HepG2 (cell line): ENCODE data around the gene FKBP14. TPM values are rescaled to one million over a fixed set of nuclear protein-coding genes. Genes with fewer than 3 reads are reported as not detected.

ENCODE experiments used
- ATAC-seq: fragments of 200-7000 bp; cut with Tn5 transposase; 3 replicates; pipeline ENCODE4 v1.9.1; 2020; ENCODE audit warnings: mild to moderate bottlenecking, moderate library complexity
- BruUV-seq: library from RNA; stranded (reverse); fragments of 400-500 nt; replicated peaks from 2 replicates; lab custom pipeline; 2021; lab: Mats Ljungman, UMichigan
- CTCF ChIA-PET: fragments of 300-600 bp; formaldehyde crosslinking; extraction: SDS; loops from one replicate; lab custom pipeline; 2021; ENCODE audit warnings: low total read pairs, inconsistent platforms, low intra/inter-chr PET ratio; lab: Yijun Ruan, JAX
- POLR2A ChIA-PET: fragments of 350-600 bp; sonication (Branson Sonifier 250); formaldehyde crosslinking; loops from one replicate; lab custom pipeline; 2020; ENCODE audit warnings: antibody characterized with exemption, inconsistent platforms; lab: Yijun Ruan, JAX
- DNase-seq: peaks from one replicate; pipeline ENCODE4 v3.0.0-alpha.2; 2015; ENCODE audit warnings: low spot score
- FAIRE-seq: peaks from 3 replicates; lab custom pipeline; 2011; peaks lifted over from hg19 to GRCh38; lab: Jason Lieb, UNC
- H2AFZ ChIP-seq: one replicate; pipeline ENCODE4 v1.6.1; 2011; ENCODE audit warnings: low read length, inconsistent platforms
- H3K27ac ChIP-seq: fragments of 300-600 bp; 3 replicates; pipeline ENCODE4 v1.8.0; 2011; ENCODE audit warnings: mixed run types, mild to moderate bottlenecking, mixed read lengths, low read length, inconsistent platforms; ENCODE audit not compliant: insufficient read depth; ENCODE audit errors: extremely low read length
- H3K27me3 ChIP-seq, 2 experiments: fragments of 200-600 bp in 1 of 2; 2 replicates in 1 of 2; 3 replicates in 1 of 2; pipeline versions ENCODE4 v1.6.0 to v1.8.0; 2011; ENCODE audit warnings: low read length in 2 of 2, mild to moderate bottlenecking in 2 of 2, moderate library complexity in 2 of 2, inconsistent platforms in 1 of 2; ENCODE audit not compliant: insufficient read depth in 2 of 2, control insufficient read depth in 1 of 2
- H3K36me3 ChIP-seq, 2 experiments: fragments of 200-600 bp in 1 of 2; replicated peaks in 1 of 2; 2 replicates in 1 of 2; 3 replicates in 1 of 2; pipeline versions ENCODE4 v1.5.1 to v1.8.0; 2011; ENCODE audit warnings: low read length in 2 of 2, inconsistent platforms in 1 of 2; ENCODE audit not compliant: insufficient read depth in 2 of 2, control insufficient read depth in 1 of 2
- H3K4me1 ChIP-seq: 2 replicates; pipeline ENCODE4 v1.5.1; 2012; ENCODE audit warnings: low read length, inconsistent platforms; ENCODE audit not compliant: insufficient read depth
- H3K4me2 ChIP-seq: 2 replicates; pipeline ENCODE4 v1.6.0; 2011; ENCODE audit warnings: low read depth, low read length, inconsistent platforms
- H3K4me3 ChIP-seq, 3 experiments: fragments of 200-600 bp in 1 of 3; sonication (generic), shearing (Covaris generic) in 1 of 3; replicated peaks in 1 of 3; 2 replicates each; pipeline ENCODE4 v1.5.1; 2011 to 2016; ENCODE audit warnings: low read length in 3 of 3, inconsistent platforms in 2 of 3, low read depth in 2 of 3, mild to moderate bottlenecking in 2 of 3, control low read depth in 1 of 3, mixed read lengths in 1 of 3; ENCODE audit not compliant: insufficient read depth in 1 of 3
- H3K79me2 ChIP-seq: one replicate; pipeline ENCODE4 v1.6.1; 2011; ENCODE audit warnings: low read length, inconsistent platforms; ENCODE audit not compliant: insufficient read depth
- H3K9ac ChIP-seq: 2 replicates; pipeline ENCODE4 v1.6.0; 2011; ENCODE audit warnings: mild to moderate bottlenecking, low read depth, low read length, inconsistent platforms; ENCODE audit not compliant: insufficient read depth
- H3K9me3 ChIP-seq: 2 replicates; pipeline ENCODE4 v1.5.1; 2012; ENCODE audit warnings: mild to moderate bottlenecking, low read length
- H4K20me1 ChIP-seq: 2 replicates; pipeline ENCODE4 v1.6.0; 2011; ENCODE audit warnings: inconsistent platforms, mild to moderate bottlenecking, low read length, moderate library complexity; ENCODE audit not compliant: insufficient read depth
- SP1 ChIP-seq, 2 experiments: fragments of 450-650 bp in 1 of 2; sonication (generic) in 1 of 2; formaldehyde crosslinking in 1 of 2; IDR thresholded peaks; 2 replicates each; pipeline versions ENCODE4 v1.4.0 to v1.6.1; 2016 to 2020; ENCODE audit warnings: missing genetic modification reagents in 1 of 2
- SPEN ChIP-seq: sonication (generic); formaldehyde crosslinking; IDR thresholded peaks from 2 replicates; pipeline ENCODE4 v1.5.1; 2020; ENCODE audit warnings: low read depth, mild to moderate bottlenecking, missing genetic modification reagents
- ZFP90 ChIP-seq: sonication (generic); formaldehyde crosslinking; IDR thresholded peaks from 2 replicates; pipeline ENCODE4 v1.8.0; 2022; ENCODE audit warnings: missing genetic modification reagents, mild to moderate bottlenecking, inconsistent platforms, borderline replicate concordance
- ZNF256 ChIP-seq: sonication (generic); formaldehyde crosslinking; conservative IDR thresholded peaks from 2 replicates; pipeline ENCODE4 v1.4.0; 2020; ENCODE audit warnings: missing genetic modification reagents
- ZNF296 ChIP-seq: sonication (generic); formaldehyde crosslinking; conservative IDR thresholded peaks from 2 replicates; pipeline ENCODE4 v1.5.0; 2020; ENCODE audit warnings: mild to moderate bottlenecking, missing genetic modification reagents
- ZNF558 ChIP-seq: sonication (generic); formaldehyde crosslinking; IDR thresholded peaks from 2 replicates; pipeline ENCODE4 v1.9.0; 2022; ENCODE audit warnings: mild to moderate bottlenecking, missing genetic modification reagents, borderline replicate concordance
- ZNF773 ChIP-seq: sonication (generic); formaldehyde crosslinking; IDR thresholded peaks from 2 replicates; pipeline ENCODE4 v1.4.0; 2020; ENCODE audit warnings: missing genetic modification reagents, borderline replicate concordance
- ZNF780A ChIP-seq: sonication (generic); formaldehyde crosslinking; IDR thresholded peaks from 2 replicates; pipeline ENCODE4 v1.8.0; 2022; ENCODE audit warnings: mild to moderate bottlenecking, missing genetic modification reagents, moderate library complexity
- ZNF879 ChIP-seq: sonication (generic); formaldehyde crosslinking; IDR thresholded peaks from 2 replicates; pipeline ENCODE4 v1.8.1; 2023; ENCODE audit warnings: missing genetic modification reagents
- WGBS: methylation state at CpG from one replicate; pipeline ENCODE4 v1.1.6; 2017; ENCODE audit warnings: low lambda C conversion rate; 5-methylcytosine and 5-hydroxymethylcytosine counted together
- in situ Hi-C: cut with HindIII; loops from 2 replicates; pipeline ENCODE4 v1.10.0; 2017; ENCODE audit warnings: low pct_unique_long_range_greater_than_20kb; ENCODE audit not compliant: extremely low pct_ligation_motif_present
- intact Hi-C: fragments of 100-400 bp; cut with micrococcal nuclease; formaldehyde crosslinking; loops from one replicate; pipeline ENCODE4 v1.10.0; 2022; ENCODE audit not compliant: unreplicated experiment
- polyA plus RNA-seq, 8 experiments: library from polyadenylated mRNA; depleted of rRNA in 3 of 8; stranded (reverse) in 7 of 8; unstranded in 1 of 8; fragments of >200 nt; fragmentation: Illumina TruSeq in 4 of 8; extraction: Trizol in 4 of 8; gene quantifications; 2 replicates each; pipeline versions ENCODE4 v1.2.1 to v1.2.3, GENCODE V29; 2011 to 2016; ENCODE audit warnings: low read depth in 4 of 8, missing spikeins in 1 of 8, mixed read lengths in 1 of 8; ENCODE audit not compliant: insufficient read depth in 1 of 8
- total RNA-seq, 5 experiments: library from RNA; depleted of rRNA; stranded (reverse); fragments of >200 nt; fragmentation: Illumina TruSeq; extraction: Trizol; gene quantifications; 2 replicates each; pipeline ENCODE4 v1.2.3, GENCODE V29; 2016; ENCODE audit warnings: low read depth in 1 of 5
- TF ChIP-seq, protein P1 (sequence below): sonication (generic); formaldehyde crosslinking; conservative IDR thresholded peaks from 2 replicates; pipeline ENCODE4 v1.4.0; 2020; ENCODE audit warnings: missing genetic modification reagents
- TF ChIP-seq, protein P2 (sequence below): IDR thresholded peaks from 2 replicates; pipeline ENCODE4 v1.6.1; 2016; ENCODE audit warnings: missing compliant biosample characterization, missing genetic modification reagents, borderline replicate concordance

Gene FKBP14
- total and polyA plus RNA-seq, 2 of the 13 experiments (the other 11 are each of a cell fraction or from before 2014, with no cell fraction given) = 20.0 to 32.3 TPM

DNA sequence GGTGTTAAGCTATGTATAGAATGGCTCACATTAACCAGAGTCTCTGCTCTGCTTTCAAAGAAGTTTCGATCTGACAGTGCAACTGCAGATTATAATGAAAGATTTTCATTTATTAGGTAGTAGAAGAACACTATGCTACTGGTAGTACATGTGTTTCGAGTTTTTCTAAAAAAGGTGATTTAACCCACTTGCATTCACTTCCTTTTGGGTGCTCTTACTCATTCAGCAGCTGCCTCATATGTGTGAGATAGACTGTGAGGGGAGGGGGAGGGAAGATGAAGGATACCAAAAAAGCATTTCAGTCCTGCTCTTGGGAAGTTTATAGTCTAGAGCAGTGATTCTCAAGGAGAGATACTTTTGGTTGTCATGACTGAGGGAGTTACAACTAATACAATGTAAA is 22.1 kb upstream of the FKBP14 start:
- POLR2A ChIA-PET = no interaction called here
- intact Hi-C loops = no loop called here
- TF ChIP-seq, protein P1, sequence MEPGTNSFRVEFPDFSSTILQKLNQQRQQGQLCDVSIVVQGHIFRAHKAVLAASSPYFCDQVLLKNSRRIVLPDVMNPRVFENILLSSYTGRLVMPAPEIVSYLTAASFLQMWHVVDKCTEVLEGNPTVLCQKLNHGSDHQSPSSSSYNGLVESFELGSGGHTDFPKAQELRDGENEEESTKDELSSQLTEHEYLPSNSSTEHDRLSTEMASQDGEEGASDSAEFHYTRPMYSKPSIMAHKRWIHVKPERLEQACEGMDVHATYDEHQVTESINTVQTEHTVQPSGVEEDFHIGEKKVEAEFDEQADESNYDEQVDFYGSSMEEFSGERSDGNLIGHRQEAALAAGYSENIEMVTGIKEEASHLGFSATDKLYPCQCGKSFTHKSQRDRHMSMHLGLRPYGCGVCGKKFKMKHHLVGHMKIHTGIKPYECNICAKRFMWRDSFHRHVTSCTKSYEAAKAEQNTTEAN (CRISPR knock-in tag) = no peak
- no peak for TF ChIP-seq ZNF256 (CRISPR knock-in tag)
- TF ChIP-seq ZFP90 (CRISPR knock-in tag) = no peak
- TF ChIP-seq ZNF296 (CRISPR knock-in tag) = no peak
- no peak for TF ChIP-seq SPEN (CRISPR knock-in tag)
- no peak for TF ChIP-seq ZNF780A
- no peak for TF ChIP-seq ZNF773
- no peak for TF ChIP-seq ZNF879
- TF ChIP-seq, protein P2, sequence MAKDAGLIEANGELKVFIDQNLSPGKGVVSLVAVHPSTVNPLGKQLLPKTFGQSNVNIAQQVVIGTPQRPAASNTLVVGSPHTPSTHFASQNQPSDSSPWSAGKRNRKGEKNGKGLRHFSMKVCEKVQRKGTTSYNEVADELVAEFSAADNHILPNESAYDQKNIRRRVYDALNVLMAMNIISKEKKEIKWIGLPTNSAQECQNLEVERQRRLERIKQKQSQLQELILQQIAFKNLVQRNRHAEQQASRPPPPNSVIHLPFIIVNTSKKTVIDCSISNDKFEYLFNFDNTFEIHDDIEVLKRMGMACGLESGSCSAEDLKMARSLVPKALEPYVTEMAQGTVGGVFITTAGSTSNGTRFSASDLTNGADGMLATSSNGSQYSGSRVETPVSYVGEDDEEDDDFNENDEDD (CRISPR knock-in tag) = no peak
- no peak for TF ChIP-seq ZNF558 (CRISPR knock-in tag)
- no peak for TF ChIP-seq SP1 (IDR thresholded peaks at IDR 0.05)
- no peak for TF ChIP-seq SP1 (CRISPR knock-in tag; IDR thresholded peaks at IDR 0.05)
- WGBS = 93% methylated on average over 2 of the region's 2 CpGs
- no peak overlapping the region for H3K27ac ChIP-seq
- no peak overlapping the region for H3K4me2 ChIP-seq
- no TSS peak for BruUV-seq
- no peaks in the 10 kb centered on the region for H3K4me1 ChIP-seq
- no peak overlapping the region for H3K9ac ChIP-seq
- H2AFZ ChIP-seq = no peak overlapping the region
- no peaks in the 10 kb centered on the region for H3K27me3 ChIP-seq
- no peak overlapping the region for H3K4me3 ChIP-seq
- DNase-seq (no peak), ATAC-seq (no peak), FAIRE-seq (no peak)
- CTCF ChIA-PET = no interaction called here
- in situ Hi-C loops = no loop called here
- H4K20me1 ChIP-seq = no peaks in the 10 kb centered on the region
- H3K9me3 ChIP-seq = no peaks in the 10 kb centered on the region
- peaks cover under 1% of the 10 kb centered on the region for H3K79me2 ChIP-seq
- peaks cover 22 to 62% of the 10 kb centered on the region in 2 experiments for H3K36me3 ChIP-seq
